LHCN-M2 (cell line): ENCODE data around the gene H6PD. TPM values are rescaled to one million over a fixed set of nuclear protein-coding genes. Genes with fewer than 3 reads are reported as not detected.
A peak's percentile ranks its signal among the peaks of the same experiment; 100 is the strongest.

Experiments used
- DNase-seq: peaks from one replicate; pipeline ENCODE4 v3.0.0-alpha.2; 2012; ENCODE audit warnings: low read depth
- total RNA-seq: library from RNA; depleted of rRNA; stranded (reverse); fragments of >200 nt; gene quantifications from 2 replicates; pipeline ENCODE4 v1.2.3, GENCODE V29; 2014

H6PD gene
- total RNA-seq, 1 experiment from 2014 or later, result 42.2 TPM

DNA sequence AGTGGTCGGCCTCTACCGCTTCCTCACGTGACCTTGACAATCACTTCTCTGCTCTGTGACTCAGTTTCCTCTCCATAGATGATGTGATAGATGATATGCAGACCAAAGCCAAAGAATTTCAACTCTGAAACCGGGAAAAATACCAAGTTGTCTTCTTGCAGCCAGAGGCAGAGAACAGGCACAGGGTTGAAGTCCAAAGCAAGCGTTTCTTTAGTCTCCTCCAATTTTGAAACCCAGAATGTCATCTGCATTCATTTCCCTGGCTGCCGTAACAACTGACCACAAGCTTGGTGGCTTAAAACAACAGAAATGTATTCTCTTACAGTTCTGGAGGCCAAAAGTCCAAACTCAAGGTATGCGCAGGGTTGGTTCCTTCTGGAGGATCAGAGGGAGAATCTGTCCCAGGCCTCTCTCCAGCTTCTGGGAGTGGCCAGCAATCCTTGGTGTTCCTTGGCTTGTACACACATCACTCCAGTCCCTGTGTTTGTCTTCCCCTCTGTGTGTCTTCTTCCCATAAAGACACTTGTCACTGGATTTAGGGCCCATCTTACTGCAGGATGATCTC, 30.3 kb upstream of the H6PD start:
- no peak for DNase-seq

DNA sequence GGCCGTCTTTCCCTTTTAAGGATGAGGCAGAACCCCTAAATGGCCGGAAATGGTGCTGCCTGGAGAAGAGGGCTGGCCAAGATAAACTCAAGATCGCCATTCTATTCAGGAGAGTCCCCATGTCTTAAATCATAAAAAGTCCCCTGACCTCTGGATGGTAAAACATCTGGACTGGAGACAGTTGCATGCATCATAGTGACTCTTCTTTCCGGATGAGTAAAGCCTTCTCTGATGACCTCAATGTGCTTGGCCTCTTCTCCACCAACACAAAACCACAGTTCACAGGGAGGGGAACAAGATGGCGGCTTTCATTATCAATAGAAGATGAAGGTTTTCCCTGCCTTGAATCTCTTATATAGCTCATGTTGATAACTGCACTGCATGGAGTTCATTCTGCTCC, 27.5 kb upstream of the H6PD start:
- DNase-seq, result peak; percentile 78

DNA sequence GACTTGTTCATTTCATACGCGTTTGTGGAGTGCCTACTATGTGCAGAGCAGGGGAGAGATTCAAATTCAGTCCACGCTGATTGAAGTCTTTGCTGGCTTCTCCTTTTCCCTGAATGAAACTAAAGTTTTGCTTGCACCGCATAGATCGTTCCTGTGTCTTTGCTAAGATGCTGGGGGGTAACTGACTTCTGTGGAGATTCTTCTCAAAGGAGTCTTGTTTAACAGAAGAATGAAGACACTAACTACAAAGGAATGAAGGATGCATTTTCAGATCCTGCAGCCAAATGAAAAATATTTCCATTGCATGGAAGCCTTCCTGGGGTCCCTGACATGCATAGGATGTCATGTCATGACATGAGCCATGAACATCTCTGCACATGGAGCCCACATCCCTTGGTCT, 26.9 kb upstream of the H6PD start:
- no peak for DNase-seq

DNA sequence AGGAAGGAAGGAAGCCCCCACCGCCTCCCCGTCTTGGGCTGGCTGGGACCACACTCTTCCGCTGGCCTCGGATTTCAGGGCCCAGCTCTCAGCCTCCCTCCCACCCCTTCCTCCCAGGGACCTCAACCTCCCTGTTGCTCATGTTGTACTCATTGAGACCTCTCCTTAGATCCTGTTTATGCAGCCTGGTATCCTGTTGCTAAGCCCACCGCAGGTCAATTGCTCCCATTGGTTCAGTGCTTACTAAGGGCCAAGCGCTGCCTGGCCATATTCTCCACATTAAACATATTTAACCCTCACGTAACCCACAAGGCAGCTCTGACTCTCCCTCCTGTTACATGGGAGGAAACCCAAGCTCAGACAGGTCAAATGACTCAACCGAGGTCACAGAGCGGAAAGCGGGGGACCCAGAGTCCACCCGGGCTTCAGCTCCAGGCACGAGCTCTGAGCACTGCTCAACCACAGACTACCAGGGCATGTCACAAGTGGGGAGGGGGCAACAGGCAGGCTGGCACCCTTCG, 23.2 kb upstream of the H6PD start:
- peak; percentile 89 for DNase-seq

DNA sequence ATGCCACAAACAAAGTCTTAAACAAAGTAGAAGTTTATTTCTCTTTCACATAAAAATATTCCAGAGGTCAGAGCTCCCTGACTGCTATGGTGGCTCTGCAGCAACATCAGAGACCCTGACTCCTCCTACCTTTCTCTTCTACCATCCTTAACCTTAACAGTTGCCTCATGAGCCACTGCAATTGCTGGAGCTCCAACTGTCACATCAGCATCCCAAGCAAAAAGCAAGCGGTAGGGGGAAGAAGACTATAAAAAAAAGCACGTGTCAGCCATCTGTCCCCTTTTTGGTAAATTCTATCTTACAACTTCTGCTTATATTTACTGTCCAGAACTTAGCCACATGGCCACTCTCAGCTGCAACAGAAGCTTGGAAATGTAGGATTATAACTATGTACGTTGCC, 21.8 kb upstream of the H6PD start:
- no peak for DNase-seq

DNA sequence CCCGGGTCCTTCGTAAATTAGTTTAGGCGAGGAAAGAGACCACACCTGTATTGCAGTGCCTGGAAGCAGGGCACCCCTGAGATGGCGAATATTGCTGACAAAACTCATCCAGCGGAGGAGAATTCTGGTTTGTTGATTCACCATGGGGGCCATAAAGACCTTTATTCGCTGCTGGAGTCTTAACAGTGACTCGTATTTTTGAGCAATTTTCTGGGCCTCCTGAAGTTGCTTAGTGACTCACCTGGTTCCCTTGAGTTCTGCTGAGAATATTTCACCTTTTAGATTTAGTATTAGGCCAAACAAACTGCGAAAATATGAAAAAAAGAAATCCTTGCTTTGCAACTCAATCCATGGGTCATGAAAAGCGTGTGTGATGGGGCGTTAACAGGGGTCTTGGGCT, 20.6 kb upstream of the H6PD start:
- DNase-seq, result no peak

DNA sequence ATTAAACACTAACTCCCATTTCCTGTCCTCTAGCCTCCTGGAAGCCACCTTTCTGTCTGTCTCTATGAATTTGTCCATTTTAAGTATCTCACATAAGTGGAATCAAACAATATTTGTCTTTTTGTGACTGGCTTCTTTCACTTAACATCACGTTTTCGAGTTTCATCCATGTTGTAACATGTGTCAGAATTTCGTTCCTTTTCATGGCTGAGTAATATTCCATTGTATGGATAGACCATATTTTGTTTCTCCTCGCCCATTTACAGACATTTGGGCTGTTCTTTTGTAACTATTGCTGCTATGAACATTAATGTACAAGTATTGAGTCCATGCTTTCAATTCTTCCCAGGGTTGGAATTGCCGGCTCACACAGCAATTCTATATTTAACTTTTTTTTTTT, 15.7 kb upstream of the H6PD start:
- no peak for DNase-seq

DNA sequence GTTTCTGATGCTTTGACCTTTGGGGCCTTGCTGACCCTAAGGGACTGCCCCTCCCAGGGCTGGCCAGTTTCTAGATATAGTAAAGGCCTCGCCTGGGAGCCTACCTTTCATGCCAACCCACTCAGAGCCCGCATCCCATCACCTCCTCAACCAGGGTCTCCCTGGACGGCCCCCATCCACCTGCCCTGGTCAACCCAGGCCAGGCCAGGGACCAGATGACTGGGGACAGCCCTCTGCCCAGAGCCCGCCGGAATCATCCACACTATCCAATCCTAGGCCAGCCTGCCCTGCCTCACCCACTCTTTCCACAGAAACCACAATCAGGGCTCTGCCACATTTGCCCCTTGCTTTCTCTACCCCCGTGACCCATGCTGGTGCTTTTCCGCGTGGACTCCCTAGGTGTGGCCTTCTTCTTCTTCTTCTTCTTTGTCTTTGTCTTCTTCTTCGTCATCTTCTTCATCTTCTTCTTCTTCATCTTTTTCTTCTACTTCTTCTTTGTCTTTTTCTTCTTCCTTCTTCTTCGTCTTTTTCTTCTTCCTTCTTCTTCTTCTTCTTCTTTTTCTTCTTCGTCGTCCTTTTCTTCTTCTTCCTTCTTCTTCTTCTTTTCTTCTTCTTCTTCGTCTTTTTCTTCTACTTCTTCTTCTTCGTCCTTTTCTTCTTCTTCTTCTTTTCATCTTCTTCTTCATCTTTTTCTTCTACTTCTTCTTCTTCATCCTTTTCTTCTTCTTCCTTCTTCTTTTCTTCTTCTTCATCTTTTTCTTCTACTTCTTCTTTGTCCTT, 11.5 kb upstream of the H6PD start:
- DNase-seq, result no peak

DNA sequence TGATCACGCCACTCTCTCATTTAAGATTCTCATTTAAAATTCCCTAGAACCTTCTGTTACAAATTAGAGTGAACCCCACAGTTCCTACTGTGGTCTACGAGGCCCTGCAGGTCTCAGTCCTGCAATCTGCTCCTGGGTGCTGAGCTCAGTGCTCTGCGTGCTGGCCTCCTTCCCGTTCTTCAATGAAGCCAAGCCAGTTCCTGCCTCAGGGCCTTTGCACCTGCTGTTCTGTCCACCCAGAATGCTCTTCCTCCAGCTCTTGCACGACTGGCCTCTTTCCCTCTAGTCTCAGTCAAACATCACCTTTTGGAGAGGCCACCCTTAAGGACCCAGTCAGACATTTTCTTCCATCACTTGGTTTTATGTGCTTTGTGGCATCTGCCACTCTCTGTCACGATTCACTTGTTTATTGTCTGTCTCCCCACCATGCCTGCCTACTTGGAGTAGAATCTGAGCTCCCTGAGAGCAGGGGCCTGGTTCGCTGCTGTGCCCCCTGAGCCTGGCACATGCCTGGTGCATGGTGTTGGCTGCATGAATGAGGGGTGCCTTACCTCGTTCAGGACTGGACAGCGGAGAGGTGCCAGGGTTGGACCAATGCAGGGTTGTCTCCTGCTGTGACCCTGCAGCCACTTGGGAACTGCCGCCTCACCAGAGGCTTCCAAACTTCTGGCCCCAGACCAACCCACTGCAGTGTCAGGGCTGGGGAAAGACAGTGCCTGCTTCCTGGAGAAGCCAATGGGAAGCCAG, 9.7 kb upstream of the H6PD start:
- no peak for DNase-seq

DNA sequence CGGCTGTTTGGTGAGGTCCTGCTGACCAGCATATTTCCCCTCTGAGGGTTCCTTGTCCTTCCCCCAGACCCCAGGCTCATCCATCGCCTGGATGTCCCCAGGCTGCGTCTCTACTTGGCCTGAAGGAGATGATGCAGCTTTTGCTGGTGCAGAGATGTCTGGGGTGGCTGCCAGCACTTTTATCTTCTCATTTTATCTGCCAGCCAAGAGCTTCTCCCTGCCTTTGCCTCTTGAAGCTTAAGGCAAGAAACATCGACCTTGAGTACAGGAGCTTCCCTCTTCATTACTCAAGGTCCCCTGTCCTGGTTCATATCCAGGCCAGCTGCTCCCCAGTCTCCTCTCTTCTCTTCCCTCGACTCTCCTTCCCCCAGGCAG, 9.2 kb upstream of the H6PD start:
- DNase-seq, result no peak

DNA sequence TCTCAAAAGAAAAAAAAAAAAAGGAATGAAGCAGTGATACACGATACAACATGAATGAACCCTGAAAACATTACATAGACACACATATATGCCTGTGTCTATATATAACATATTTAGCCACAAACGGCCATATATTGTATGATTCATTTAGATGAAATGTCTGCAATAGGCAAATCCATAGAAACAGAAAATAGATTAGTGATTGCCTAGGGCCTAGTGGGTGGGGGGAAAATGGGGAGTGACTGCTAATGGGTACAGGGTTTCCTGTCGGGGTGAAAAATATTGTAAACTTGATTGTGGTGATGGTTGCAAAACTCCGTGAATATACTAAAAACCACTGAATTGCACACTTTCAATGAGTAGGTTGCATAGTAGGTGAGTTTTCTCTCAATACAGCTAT, 6.0 kb upstream of the H6PD start:
- DNase-seq, result no peak

DNA sequence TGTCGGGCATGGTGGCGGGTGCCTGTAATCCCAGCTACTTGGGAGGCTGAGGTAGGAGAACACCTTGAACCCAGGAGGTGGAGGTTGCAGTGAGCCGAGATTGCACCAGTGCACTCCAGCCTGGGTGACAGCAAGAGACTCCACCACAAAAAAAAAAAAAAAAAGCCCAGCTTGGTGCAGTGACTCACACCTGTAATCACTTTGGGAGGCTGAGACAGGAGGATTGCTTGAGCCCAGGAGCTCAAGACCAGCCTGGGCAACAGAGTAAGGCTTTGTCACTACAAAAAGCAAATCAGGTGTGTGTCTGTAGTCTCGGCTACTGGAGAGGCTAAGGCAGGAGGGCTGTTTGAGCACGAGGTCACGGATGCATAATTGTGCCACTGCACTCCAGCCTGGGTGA, 5.0 kb upstream of the H6PD start:
- no peak for DNase-seq

DNA sequence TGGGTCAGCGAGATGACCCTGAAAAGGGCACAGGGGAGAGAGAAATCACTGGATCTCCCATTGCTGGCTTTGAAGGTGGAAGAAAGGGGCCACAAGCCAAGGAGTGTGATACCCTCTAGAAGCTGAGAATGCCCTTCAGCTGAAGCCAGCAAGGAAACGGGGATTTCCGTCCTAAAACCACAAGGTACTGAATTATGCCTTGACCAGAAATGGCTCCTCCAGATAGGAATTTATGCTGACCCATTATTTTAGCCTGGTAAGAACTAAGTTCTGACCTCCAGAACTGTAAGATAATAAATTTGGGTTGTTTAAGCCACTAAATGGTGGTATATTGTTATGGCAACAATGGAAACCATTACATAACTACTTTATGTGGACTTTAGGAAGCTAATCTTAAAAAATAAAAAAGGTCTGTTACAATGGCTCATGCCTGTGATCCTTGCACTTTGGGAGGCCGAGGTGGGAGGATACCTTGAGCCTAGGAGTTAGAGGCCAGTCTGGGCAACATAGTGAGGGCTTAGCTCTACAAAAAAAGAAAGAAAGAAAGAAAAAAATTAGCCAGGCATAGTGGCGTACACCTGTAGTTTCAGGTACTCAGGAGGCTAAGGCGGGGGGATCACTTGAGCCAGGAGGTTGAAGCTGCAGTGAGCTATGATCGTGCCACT, 3.6 kb upstream of the H6PD start:
- DNase-seq, result no peak

DNA sequence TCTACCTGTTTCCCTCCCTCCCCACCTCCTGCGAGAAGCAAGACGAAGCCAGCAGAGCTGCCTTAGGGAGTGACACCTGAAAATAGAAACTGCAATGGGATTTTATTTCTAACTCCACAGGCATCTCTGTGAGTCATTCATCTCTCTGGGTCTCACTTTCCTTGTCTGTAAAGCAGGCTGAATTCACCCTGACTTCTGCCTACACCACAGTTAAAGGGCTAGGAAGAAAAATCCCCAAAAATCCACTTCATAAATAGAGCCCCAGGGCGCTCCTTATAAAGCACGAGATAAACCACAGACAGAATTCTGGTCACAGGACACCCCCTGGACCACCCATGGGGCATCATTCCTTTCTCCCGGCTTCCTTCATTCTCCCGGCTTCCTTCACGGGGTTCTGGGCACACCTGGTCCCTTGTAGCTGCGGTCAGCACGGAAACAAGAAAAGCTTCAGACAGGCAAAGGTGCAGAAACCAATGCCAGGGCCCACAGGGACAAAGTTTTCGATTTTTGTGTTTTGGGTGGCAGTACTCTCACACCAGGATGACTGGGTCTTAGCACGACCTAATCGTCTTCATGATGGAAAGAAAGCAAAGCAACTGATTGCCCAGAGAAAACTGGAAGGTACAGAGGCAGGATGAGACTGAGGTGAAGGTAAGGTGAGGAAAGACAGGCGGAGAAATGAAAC, 2.8 kb upstream of the H6PD start:
- DNase-seq, result peak; percentile 38

DNA sequence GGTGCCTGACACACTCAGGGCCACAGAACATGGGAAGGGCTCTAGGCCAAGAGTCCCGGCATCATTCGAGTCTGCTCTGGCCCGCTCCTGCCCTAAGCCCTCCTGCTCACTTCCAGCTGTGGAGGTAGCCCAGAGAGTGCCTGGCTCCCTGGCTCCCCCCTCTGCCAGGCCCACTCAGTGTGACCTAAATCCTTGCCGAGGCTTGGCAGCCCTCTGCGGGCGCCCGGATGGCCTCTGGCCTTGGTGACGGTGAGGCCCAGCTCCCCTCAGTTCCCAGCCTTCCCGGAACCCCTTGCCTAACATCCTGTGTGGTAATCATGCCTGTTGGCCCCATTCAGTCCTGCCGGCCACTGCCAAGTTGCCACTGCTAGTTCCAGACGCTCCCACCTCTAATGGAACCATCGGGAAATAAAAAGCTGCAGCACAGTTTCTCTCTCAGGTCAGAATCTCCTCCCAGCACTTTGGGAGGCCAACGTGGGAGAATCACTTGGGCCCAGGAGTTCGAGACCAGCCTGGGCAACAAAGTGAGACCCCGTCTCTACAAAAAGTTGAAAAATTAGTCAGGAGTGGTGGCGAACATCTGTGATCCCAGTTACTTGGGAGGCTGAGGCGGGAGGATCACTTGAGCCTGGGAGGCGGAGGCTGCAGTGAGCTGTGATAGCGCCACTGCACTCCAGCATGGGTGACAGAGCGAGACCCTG, 1.2 kb upstream of the H6PD start:
- peak; percentile 23 for DNase-seq

DNA sequence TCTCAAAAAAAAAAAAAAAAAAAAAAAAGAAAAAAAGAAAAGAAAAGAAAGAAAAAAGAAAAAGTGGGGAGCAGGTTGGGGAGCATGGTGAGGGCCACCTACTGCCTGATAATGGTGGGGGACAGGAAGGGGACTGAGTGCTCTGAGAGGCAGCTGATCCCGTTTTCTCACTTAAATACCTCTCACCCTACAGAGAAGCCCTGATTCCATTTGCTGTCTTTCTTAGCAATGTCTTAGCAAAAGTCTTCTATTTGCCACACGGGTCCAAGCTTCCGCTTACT, 692 bp upstream of the H6PD start:
- no peak for DNase-seq

DNA sequence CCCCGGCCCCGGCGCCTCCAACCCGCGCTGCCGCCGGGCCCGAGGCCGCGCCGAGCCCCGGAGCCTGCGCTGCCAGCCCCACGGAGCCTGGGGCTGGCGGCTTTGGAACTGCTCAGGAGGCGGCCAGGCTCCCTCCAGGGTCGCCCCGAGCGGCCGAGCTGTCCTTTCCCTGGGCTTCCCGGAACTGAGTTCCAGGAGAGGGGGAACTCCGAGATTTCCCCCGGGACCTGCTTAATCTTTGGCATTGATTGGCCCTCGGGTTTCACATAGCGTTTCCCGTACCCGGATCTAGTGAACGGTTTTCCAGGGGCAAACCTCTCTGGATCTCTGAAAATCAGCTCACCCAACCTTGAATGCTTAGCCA, 504 bp downstream of the H6PD start:
- DNase-seq, result peak; percentile 78

DNA sequence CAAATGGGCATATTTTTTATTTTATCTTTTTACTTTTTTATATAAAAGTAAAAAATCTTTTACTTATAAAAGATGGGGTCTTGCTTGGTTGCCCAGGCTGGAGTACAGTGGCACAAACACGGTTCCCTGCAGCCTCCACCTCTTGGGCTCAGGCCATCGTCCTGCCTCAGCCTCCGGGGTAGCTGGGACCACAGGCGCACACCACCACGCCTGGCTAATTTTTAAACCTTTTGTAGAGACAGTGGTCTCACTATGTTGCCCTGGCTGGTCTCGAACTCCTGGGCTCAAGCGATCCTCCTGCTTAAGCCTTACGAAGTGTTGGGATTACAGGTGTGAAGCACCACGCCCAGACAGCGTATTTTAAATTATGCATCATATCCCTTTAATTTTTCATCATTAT, 986 bp downstream of the H6PD start:
- no peak for DNase-seq

DNA sequence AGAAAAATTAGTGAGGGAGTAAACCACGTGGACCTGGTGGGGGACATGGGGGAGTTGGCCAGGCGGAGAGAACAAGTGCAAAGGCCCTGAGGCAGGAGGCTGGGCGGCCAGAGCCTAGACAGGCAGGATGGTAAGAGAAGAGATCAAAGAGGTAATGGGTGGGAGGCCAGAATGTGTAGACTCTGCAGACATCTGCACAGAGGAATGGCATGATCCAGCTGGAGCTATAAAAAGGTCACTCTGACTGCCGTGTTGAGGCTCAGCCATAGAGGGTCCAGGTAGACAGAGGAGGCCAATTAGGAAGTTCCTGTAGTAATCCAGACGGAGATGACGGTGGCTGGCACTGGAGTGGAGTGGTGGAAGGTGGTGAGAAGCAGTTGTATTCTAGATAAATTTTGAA, 3.6 kb downstream of the H6PD start:
- DNase-seq, result no peak

DNA sequence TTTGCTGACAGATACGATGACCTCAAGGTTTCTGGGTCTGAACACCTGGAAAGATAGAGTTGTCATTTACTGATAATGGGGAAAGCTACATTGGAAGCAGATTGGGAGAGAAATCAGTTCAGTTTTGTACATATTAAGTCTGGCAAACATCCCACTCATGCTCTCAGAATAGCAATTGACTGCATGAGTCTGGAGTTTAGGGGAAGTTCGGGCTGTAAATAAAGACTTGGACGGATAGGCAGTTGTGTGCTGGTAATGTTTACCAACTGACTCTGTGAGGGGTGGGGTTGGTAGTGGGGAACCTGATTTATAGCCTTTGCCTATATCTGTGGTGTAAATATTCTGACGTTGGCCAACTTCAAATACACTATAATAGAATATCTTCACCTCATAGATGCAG, 4.0 kb downstream of the H6PD start:
- DNase-seq, result no peak

DNA sequence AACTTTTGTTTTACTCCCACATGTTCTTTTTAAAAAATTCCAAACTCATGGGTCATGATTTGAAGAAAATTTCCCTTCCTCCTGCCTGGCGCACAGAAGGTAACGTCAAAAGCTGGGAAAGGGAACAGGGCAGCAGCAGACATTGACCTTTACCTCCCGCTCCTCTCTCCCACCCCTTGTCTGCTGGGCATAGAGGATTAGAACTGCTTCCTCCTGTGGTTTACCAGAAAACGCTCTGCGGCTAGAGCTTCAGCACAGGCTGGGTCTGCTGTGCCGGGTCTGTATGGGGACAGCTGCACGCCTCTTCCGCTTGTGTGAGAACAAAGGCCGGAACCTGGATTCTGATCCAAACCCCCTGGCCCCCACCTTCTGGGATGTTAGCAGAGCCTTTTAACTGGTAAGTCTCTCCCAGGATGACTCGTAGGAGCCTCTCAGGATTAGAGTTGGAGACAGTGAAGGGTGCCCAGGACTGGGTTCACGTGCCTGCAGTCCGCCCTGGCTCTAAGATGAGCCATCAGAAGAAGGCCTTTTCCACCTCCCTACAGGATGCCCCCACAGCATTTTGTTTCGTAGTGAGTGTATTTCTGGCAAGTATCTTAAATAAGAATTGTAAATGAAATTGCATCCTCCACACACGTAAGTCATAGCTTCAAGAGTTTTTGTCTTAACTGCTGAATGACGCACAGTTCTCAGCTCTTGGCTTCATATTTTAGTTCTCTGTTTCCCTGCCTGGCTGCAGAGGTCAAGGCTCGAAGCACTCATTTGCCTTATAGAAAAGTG, 5.2 kb downstream of the H6PD start:
- peak; percentile 99 for DNase-seq
